OCI-LY7 (cell line): Measurements from ENCODE around the gene APOBEC3G. TPM values are rescaled to one million over a fixed set of nuclear protein-coding genes. Genes with fewer than 3 reads are reported as not detected.

Source experiments
- BruUV-seq: library from RNA; stranded (reverse); fragments of 400-500 nt; replicated peaks from 2 replicates; lab custom pipeline; 2021; lab: Mats Ljungman, UMichigan
- CTCF ChIA-PET: fragments of 300-600 bp; sonication (Branson Sonifier 250); formaldehyde crosslinking; loops from one replicate; lab custom pipeline; 2022; ENCODE audit warnings: antibody characterized with exemption; ENCODE audit not compliant: unreplicated experiment; lab: Charles Lee
- POLR2A ChIA-PET: fragments of 300-600 bp; sonication (Branson Sonifier 250); formaldehyde crosslinking; loops from one replicate; lab custom pipeline; 2022; ENCODE audit warnings: antibody characterized with exemption; lab: Charles Lee
- DNase-seq: peaks from one replicate; pipeline ENCODE4 v3.0.0-alpha.2; 2015; ENCODE audit warnings: low spot score
- H2AFZ ChIP-seq: fragments of 200-600 bp; sonication (generic), shearing (Covaris generic); 2 replicates; pipeline ENCODE4 v1.6.1; 2014; ENCODE audit warnings: mild to moderate bottlenecking, antibody characterized with exemption, low read length, moderate library complexity
- H3K27ac ChIP-seq: fragments of 200-600 bp; sonication (generic); 2 replicates; pipeline ENCODE4 v1.5.1; 2014; ENCODE audit warnings: mixed run types, low read depth, mild to moderate bottlenecking, moderate library complexity, low read length, inconsistent platforms; ENCODE audit not compliant: poor library complexity, severe bottlenecking
- H3K36me3 ChIP-seq: fragments of 200-600 bp; sonication (generic); 2 replicates; pipeline ENCODE4 v1.6.1; 2014; ENCODE audit warnings: mild to moderate bottlenecking, antibody characterized with exemption, low read length, moderate library complexity, mixed read lengths; ENCODE audit not compliant: insufficient read depth
- H3K4me1 ChIP-seq: fragments of 200-600 bp; sonication (generic); 2 replicates; pipeline ENCODE4 v1.5.1; 2014; ENCODE audit warnings: mild to moderate bottlenecking, low read length; ENCODE audit not compliant: insufficient read depth, poor library complexity, severe bottlenecking
- H3K4me2 ChIP-seq: fragments of 200-600 bp; sonication (generic); 2 replicates; pipeline ENCODE4 v1.6.1; 2014; ENCODE audit warnings: mild to moderate bottlenecking, low read length
- H3K4me3 ChIP-seq: fragments of 200-600 bp; sonication (generic); 2 replicates; pipeline ENCODE4 v1.5.1; 2014; ENCODE audit warnings: mild to moderate bottlenecking, low read depth, low read length; ENCODE audit not compliant: poor library complexity, severe bottlenecking
- H3K79me2 ChIP-seq: fragments of 200-600 bp; sonication (generic); 2 replicates; pipeline ENCODE4 v1.6.1; 2016; ENCODE audit warnings: low read depth, mild to moderate bottlenecking, low read length, moderate library complexity, mixed read lengths; ENCODE audit not compliant: insufficient read depth
- H3K9me2 ChIP-seq: fragments of 200-600 bp; sonication (generic); 2 replicates; pipeline ENCODE4 v1.6.1; 2016; ENCODE audit warnings: mild to moderate bottlenecking, low read length, mixed read lengths; ENCODE audit not compliant: insufficient read depth
- H3K9me3 ChIP-seq: fragments of 200-600 bp; sonication (generic); 2 replicates; pipeline ENCODE4 v1.6.1; 2014; ENCODE audit warnings: mild to moderate bottlenecking, mixed run types, low read length, mixed read lengths
- H4K20me1 ChIP-seq: fragments of 200-600 bp; sonication (generic); 2 replicates; pipeline ENCODE4 v1.6.1; 2014; ENCODE audit warnings: mild to moderate bottlenecking, antibody characterized with exemption, low read length, moderate library complexity, mixed read lengths; ENCODE audit not compliant: insufficient read depth
- CTCF ChIP-seq: fragments of 200-600 bp; sonication (generic); conservative IDR thresholded peaks from 2 replicates; pipeline ENCODE4 v1.5.1; 2014; ENCODE audit warnings: mild to moderate bottlenecking, antibody characterized with exemption, low read length, moderate library complexity, mixed read lengths
- EZH2phosphoT487 ChIP-seq: fragments of 200-600 bp; sonication (generic); IDR thresholded peaks from 2 replicates; pipeline ENCODE4 v1.6.1; 2018; ENCODE audit warnings: low read depth, borderline replicate concordance, mild to moderate bottlenecking, mixed run types, antibody characterized with exemption, low read length, moderate library complexity, mixed read lengths
- intact Hi-C: fragments of 100-400 bp; cut with micrococcal nuclease; formaldehyde crosslinking; loops from one replicate; pipeline ENCODE4 v1.10.0; 2022; ENCODE audit not compliant: unreplicated experiment
- total RNA-seq, 2 experiments: library from RNA; depleted of rRNA in 1 of 2; stranded (reverse); fragments of >200 nt in 1 of 2; shearing (Covaris generic) in 1 of 2; gene quantifications; 2 replicates each; pipeline ENCODE4 v1.2.3, GENCODE V29; 2014 to 2022

APOBEC3G gene
- total RNA-seq, 2 experiments from 2014 or later = 36.7 to 60.2 TPM

DNA sequence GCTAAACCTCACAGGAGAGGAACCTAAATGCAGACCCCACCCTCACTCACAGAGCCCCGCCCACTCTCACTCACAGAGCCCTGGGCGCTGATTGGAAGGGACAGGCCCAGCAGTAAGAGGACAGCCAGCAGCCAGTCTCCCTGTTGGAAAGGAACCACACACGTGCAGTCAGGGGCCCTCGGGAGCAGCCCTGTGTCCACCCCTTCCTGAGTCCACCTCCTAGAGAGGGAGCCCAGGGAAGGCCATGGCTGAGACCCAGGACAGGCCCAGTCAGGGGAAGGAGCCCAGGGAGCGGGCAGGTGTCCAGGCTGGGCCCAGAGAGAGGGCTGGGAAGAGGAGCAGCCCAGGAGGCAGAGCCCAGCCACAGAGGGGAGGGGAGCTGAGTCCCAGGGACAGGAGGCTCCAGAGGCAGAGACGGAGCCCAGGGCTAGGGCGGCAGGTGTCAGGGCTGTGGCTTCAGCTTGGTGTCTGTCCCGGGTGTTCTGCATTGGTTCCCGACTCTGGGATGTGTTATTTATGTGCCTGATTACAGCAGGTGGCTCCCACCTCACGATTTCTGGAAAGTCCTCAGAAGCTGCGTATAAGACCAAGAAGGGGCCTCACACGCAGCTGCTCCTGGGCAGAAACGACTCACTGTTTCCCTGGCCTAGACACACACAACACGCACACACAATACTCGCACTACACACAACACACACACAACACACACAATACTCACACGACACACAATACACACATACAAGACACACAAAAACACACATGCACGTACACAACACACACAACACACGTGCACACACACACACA lies 11.0 kb downstream of the APOBEC3G start:
- no peaks in the 10 kb centered on the region for H3K9me3 ChIP-seq
- H3K4me1 ChIP-seq = peaks cover 17% of the 10 kb centered on the region
- intact Hi-C loops = no loop called here
- no peak overlapping the region for H3K27ac ChIP-seq
- H3K9me2 ChIP-seq = no peaks in the 10 kb centered on the region
- H3K79me2 ChIP-seq = no peaks in the 10 kb centered on the region
- H3K36me3 ChIP-seq = no peaks in the 10 kb centered on the region
- H3K4me2 ChIP-seq = no peak overlapping the region
- no peak for DNase-seq
- H4K20me1 ChIP-seq = no peaks in the 10 kb centered on the region
- no TSS peak for BruUV-seq
- ChIA-PET POLR2A (interaction anchor here (0.6 kb wide), 1 partner anchor 16 kb away, joined by 3 read pairs; no protein-coding TSS in a partner anchor), CTCF (interaction anchor here (0.6 kb wide), 1 partner anchor 319 kb away, joined by 5 read pairs; no protein-coding TSS in a partner anchor)
- H2AFZ ChIP-seq = no peak overlapping the region
- no peak for TF ChIP-seq CTCF
- TF ChIP-seq EZH2phosphoT487 = no peak
- no peak overlapping the region for H3K4me3 ChIP-seq

DNA sequence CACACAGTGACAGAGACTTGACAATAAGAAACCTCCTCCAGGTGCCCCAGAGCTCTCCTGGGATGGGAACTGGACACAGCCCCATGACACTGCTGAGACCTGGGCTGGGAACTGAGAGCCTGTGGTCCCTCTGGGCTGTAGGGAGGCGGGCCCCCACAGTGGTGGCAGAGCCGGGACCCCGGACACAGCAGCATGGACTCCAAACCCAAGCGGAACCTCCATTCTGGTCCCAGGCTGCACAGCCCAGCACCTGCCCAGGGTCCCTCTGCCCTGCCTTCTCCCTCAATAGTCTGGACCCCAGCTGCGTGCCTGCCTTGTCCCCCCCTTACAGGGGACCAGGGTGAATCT lies 11.6 kb downstream of the APOBEC3G start:
- no peak for DNase-seq
- ChIA-PET CTCF (no interaction called here), POLR2A (interaction anchor here (0.6 kb wide), 1 partner anchor 16 kb away, joined by 3 read pairs; no protein-coding TSS in a partner anchor)
- no peak overlapping the region for H3K27ac ChIP-seq
- no peak overlapping the region for H3K4me3 ChIP-seq
- no peak overlapping the region for H2AFZ ChIP-seq
- peaks cover 14% of the 10 kb centered on the region for H3K4me1 ChIP-seq
- no peaks in the 10 kb centered on the region for H3K9me2 ChIP-seq
- BruUV-seq = no TSS peak
- H3K4me2 ChIP-seq = no peak overlapping the region
- no peaks in the 10 kb centered on the region for H3K36me3 ChIP-seq
- H4K20me1 ChIP-seq = no peaks in the 10 kb centered on the region
- H3K79me2 ChIP-seq = no peaks in the 10 kb centered on the region
- intact Hi-C loops = no loop called here
- TF ChIP-seq CTCF (no peak), EZH2phosphoT487 (no peak)
- no peaks in the 10 kb centered on the region for H3K9me3 ChIP-seq

DNA sequence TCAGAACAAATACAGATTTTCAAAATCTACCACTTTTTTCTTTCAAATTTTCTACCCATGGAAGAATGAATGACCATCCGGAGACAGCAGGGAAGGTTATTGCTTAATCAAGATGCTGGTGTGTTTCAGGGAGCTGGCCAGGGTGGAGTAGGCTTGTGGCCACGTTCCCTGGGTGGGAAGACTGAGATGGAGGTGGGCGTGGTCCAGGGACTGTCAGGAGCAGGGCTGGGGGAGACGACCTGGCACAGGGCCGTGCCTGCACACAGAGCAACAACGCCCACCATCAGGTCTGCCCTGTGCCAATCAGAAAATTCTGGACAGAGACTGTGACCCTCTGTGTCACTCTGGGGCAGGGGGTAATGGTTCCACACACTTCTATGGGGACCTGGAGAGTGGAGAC lies 12.9 kb downstream of the APOBEC3G start:
- Histone ChIP-seq H3K9me3 (no peaks in the 10 kb centered on the region), H2AFZ (no peak overlapping the region), H4K20me1 (no peaks in the 10 kb centered on the region), H3K4me2 (no peak overlapping the region), H3K36me3 (no peaks in the 10 kb centered on the region), H3K4me1 (peaks cover 19% of the 10 kb centered on the region), H3K9me2 (no peaks in the 10 kb centered on the region), H3K4me3 (no peak overlapping the region), H3K79me2 (no peaks in the 10 kb centered on the region), H3K27ac (no peak overlapping the region)
- no TSS peak for BruUV-seq
- intact Hi-C loops = no loop called here
- TF ChIP-seq CTCF = no peak
- no peak for TF ChIP-seq EZH2phosphoT487
- ChIA-PET CTCF (no interaction called here), POLR2A (no interaction called here)
- no peak for DNase-seq
